Left kidney (tissue), 2 donors: ENCODE data around the gene MYG1. TPM values are rescaled to one million over a fixed set of nuclear protein-coding genes. Genes with fewer than 3 reads are reported as not detected.
"Not testable (repeated sequence)": the region's sequence is repeated elsewhere in the genome, so short reads cannot be mapped to it uniquely, and the experiment has no call there.

Experiments used
- DNase-seq: peaks from one replicate; pipeline ENCODE4 v3.0.0-alpha.2; 2013
- polyA plus RNA-seq: library from polyadenylated mRNA; unstranded; fragments of 120-200 nt; gene quantifications from one replicate; pipeline ENCODE4 v1.2.1, GENCODE V29; 2013; ENCODE audit not compliant: insufficient read length

Gene MYG1
- polyA plus RNA-seq, 1 donor: 49.1 TPM

- DNase-seq: no peak
Measured at GRCh38 chr12:53279283-53279869, 20.1 kb upstream of the MYG1 start.

- no peak for DNase-seq
Measured at GRCh38 chr12:53279888-53280498, 19.5 kb upstream of the MYG1 start.

- DNase-seq: no peak
Measured at GRCh38 chr12:53286448-53286847, 13.0 kb upstream of the MYG1 start.

- DNase-seq: peak; percentile 35
Measured at GRCh38 chr12:53287741-53288216, 11.7 kb upstream of the MYG1 start.

- DNase-seq: no peak
Measured at GRCh38 chr12:53288322-53288721, 11.2 kb upstream of the MYG1 start.

GRCh38 chr12:53289891-53290290 is 9.6 kb upstream of the MYG1 start:
- DNase-seq: no peak

- DNase-seq: no peak
Measured at GRCh38 chr12:53290661-53291060, 8.8 kb upstream of the MYG1 start.

GRCh38 chr12:53292426-53292825 is 7.1 kb upstream of the MYG1 start:
- DNase-seq: no peak

GRCh38 chr12:53295070-53295890 is 4.2 kb upstream of the MYG1 start, which contains the start of gene PFDN5:
TSS of gene PFDN5 (plus strand) at chr12:53295542. CDS start at chr12:53295568, 26 bp downstream.
- peak; percentile 83 for DNase-seq

- DNase-seq: no peak
Measured at GRCh38 chr12:53295891-53296219, 3.6 kb upstream of the MYG1 start.

- DNase-seq: not testable (repeated sequence)
Measured at GRCh38 chr12:53297106-53297505, 2.4 kb upstream of the MYG1 start.

- DNase-seq: no peak
Measured at GRCh38 chr12:53298164-53298563, 1.3 kb upstream of the MYG1 start.

- no peak for DNase-seq
Measured at GRCh38 chr12:53299101-53299453, 418 bp upstream of the MYG1 start.

- no peak for DNase-seq
Measured at GRCh38 chr12:53300187-53300586, 692 bp downstream of the MYG1 start.

- DNase-seq: no peak
Measured at GRCh38 chr12:53302903-53303302, 3.4 kb downstream of the MYG1 start.

- DNase-seq: no peak
Measured at GRCh38 chr12:53306826-53307225, 7.3 kb downstream of the MYG1 start.

- DNase-seq: no peak
Measured at GRCh38 chr12:53308276-53308675, 8.8 kb downstream of the MYG1 start.

GRCh38 chr12:53313996-53314395 is 14.5 kb downstream of the MYG1 start:
- no peak for DNase-seq

GRCh38 chr12:53320352-53321195 is 21.1 kb downstream of the MYG1 start:
- DNase-seq: no peak

GRCh38 chr12:53324113-53324778 is 24.8 kb downstream of the MYG1 start:
- DNase-seq: no peak

GRCh38 chr12:53324779-53325510 is 25.4 kb downstream of the MYG1 start:
- peak; percentile 91 for DNase-seq
